Stimulated activated CD4-positive, alpha-beta T cell treated with anti-CD3 and anti-CD28 coated beads, TNF-alpha, amount 100 ng/mL, for 4 hours (primary cell): ENCODE data around the gene SLC4A4.

ENCODE experiments used
- DNase-seq, 3 experiments: peaks; one replicate each; pipeline ENCODE4 v3.0.0-alpha.2; 2020; ENCODE audit warnings: low read depth in 3 of 3

Gene SLC4A4

GRCh38 chr4:71537551-71538065, 198.8 kb downstream of the SLC4A4 start:
- no peak for DNase-seq

GRCh38 chr4:71538528-71538927, 199.7 kb downstream of the SLC4A4 start:
- DNase-seq: no peak

- no peak for DNase-seq
These were observed 202.0 kb downstream of the SLC4A4 start for GRCh38 chr4:71540749-71541269.

- DNase-seq: no peak
These were observed 202.7 kb downstream of the SLC4A4 start for GRCh38 chr4:71541541-71541940.

GRCh38 chr4:71545168-71545567, 206.3 kb downstream of the SLC4A4 start:
- DNase-seq: no peak

GRCh38 chr4:71549516-71550160, 210.8 kb downstream of the SLC4A4 start:
- no peak for DNase-seq

GRCh38 chr4:71550220-71551165, 211.7 kb downstream of the SLC4A4 start:
- no peak for DNase-seq

GRCh38 chr4:71553605-71554004, 214.8 kb downstream of the SLC4A4 start:
- no peak for DNase-seq

- DNase-seq: no peak
These were observed 215.2 kb downstream of the SLC4A4 start for GRCh38 chr4:71554025-71554424.

GRCh38 chr4:71558248-71558647, 219.4 kb downstream of the SLC4A4 start:
- no peak for DNase-seq

GRCh38 chr4:71559957-71560571, 221.2 kb downstream of the SLC4A4 start:
- DNase-seq: no peak

GRCh38 chr4:71564775-71565174, 226.0 kb downstream of the SLC4A4 start:
- no peak for DNase-seq

GRCh38 chr4:71566856-71567255, 228.0 kb downstream of the SLC4A4 start:
- DNase-seq: no peak

- DNase-seq: no peak
These were observed 229.3 kb downstream of the SLC4A4 start for GRCh38 chr4:71568131-71568530.

GRCh38 chr4:71570492-71570891, 231.7 kb downstream of the SLC4A4 start:
- no peak for DNase-seq

- DNase-seq: no peak
These were observed 232.5 kb downstream of the SLC4A4 start for GRCh38 chr4:71571346-71571745.

- DNase-seq: no peak
These were observed 245.2 kb downstream of the SLC4A4 start for GRCh38 chr4:71583971-71584370.

GRCh38 chr4:71584585-71584984, 245.8 kb downstream of the SLC4A4 start:
- no peak for DNase-seq

GRCh38 chr4:71586087-71586763, 247.4 kb downstream of the SLC4A4 start:
- no peak for DNase-seq

- DNase-seq: no peak
These were observed 249.2 kb downstream of the SLC4A4 start for GRCh38 chr4:71587995-71588394.

GRCh38 chr4:71592793-71593192, 254.0 kb downstream of the SLC4A4 start:
- no peak for DNase-seq

- DNase-seq: no peak
These were observed 254.5 kb downstream of the SLC4A4 start for GRCh38 chr4:71593311-71593710.
